ENCODE measurements around the gene DOCK1.
"Not testable (repeated sequence)": the region's sequence is repeated elsewhere in the genome, so short reads cannot be mapped to it uniquely, and the experiment has no call there.

DOCK1 gene

DNA sequence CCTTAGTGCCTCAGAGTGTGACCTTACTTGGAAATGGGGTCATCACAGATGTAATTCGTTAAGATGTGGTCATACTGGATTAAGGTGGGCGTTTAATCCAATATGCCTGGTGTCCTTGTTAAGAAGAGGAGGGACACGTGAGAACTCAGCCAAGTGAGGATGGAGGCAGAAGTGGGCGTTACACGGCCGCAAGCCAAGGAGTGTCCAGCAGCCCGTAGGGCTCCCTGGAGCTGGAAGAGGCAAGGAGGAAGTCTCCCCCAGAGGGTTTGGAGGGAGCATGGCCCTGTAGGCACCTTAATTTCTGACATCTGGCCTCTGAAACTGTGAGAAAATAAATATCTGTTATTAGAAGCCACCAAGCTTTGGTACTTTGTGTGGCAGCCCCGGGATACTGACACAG is 21.3 kb downstream of the DOCK1 start:
- no peak for DNase-seq

GRCh38 chr10:126927799-126928198 is 22.6 kb downstream of the DOCK1 start:
- DNase-seq, result no peak

DNA sequence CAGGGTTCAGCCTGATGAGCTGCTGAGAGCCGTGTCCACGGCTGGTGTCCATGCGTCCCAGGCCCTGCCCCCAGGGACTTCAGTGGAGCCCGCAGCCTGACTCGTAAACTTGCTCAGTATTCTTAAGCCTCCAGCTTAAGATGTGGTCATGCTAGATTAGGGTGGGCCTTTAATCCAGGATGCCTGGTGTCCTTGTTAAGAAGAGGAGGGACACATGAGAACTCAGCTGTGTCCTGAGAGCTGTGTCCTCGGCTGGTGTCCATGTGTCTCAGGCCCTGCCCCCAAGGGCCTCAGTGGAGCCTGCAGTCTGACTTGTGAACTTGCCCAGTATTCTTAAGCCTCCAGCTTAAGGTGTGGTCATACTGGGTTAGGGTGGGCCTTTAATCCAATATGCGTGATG is 23.0 kb downstream of the DOCK1 start:
- no peak for DNase-seq

- no peak for DNase-seq
Measured at GRCh38 chr10:126929391-126929790, 24.2 kb downstream of the DOCK1 start.

DNA sequence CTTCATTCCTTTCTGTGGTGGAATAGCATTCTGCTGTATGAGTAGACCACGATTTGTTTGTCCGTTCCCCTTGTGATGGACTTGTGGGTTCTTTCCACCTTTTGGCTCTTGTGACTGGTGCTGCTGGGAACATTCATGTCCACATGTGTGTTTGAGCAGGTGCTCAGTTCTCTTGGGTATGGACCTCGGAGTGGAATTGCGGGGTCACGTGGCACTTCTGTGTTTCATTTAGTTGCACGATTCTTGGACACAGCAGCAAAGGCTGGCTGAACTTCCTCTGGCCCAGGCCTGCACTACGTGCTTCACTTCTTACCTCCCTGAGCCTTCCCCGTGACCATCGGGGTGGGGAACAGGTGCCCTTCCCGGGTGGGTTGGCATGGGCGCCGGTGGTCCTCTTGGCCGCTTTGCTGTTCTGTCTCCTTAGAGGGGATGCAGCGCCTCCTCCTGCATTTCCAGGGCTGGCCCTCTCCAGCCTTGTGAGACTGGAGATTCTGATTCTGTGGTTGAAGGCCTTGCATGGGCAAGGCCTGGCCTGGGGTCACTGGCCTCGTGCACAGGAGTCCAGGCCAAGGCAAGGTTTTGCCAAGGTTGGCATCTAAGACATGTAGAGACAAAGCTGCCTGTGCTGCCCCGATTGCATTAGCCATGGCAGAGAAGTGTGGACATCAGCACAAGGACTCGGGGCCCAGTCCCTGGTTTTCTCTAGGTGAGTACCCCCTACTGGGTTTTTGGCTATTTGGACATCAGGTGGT is 25.1 kb downstream of the DOCK1 start:
- no peak for DNase-seq

DNA sequence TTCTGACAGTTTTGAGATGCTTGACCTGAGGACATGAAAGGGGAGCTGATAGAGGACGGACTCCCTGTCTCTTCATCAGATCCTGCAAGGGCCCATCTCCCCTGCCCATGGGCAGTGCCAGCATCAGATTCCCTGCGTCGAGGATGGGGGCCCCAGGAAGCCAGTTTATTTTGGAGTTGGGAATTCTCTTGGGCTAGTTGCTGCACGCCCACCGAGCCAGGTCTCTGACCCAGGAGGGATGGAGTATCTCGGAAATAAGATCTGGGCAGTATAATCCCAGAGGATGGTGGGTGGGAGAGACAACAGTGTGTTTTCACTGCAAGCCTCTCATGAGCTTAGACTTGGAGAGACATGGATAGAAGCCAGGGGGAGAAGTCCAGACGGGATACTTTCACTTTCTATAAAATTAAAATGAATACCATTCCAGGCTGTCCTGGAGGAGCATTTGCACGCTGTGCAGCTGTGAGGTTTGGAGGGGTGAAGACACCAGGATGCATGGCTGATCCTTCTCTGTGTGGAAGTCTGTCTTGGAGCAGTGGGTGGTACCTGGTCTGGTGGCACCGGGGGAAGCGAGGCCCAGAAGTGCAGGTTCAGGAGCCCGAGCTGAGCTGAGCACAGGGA is 25.8 kb downstream of the DOCK1 start:
- no peak for DNase-seq

- DNase-seq, result no peak
Measured at GRCh38 chr10:126931544-126931943, 26.3 kb downstream of the DOCK1 start.

GRCh38 chr10:126932516-126932915 is 27.3 kb downstream of the DOCK1 start:
- DNase-seq, result no peak

GRCh38 chr10:126933116-126933515 is 27.9 kb downstream of the DOCK1 start:
- no peak for DNase-seq

GRCh38 chr10:126935263-126935946 is 30.2 kb downstream of the DOCK1 start:
- DNase-seq, result no peak

DNA sequence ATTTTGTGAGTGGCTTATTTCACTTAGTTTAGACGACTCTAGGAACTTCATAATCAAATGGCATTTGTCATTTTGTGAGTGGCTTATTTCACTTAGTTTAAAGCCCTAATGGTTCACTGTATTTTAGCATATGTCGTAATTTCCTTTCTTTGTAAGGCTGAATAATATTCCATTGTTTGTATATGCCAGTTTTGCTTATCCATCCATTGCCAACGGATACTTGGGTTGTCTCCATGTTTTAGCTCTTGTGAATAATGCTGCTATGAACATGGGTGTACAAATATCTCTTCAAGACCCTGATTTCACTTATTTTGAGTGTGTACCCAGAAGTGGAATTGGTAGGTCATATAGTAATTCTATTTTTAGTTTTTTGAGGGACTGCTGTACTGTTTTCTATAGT is 31.8 kb downstream of the DOCK1 start:
- no peak for DNase-seq

DNA sequence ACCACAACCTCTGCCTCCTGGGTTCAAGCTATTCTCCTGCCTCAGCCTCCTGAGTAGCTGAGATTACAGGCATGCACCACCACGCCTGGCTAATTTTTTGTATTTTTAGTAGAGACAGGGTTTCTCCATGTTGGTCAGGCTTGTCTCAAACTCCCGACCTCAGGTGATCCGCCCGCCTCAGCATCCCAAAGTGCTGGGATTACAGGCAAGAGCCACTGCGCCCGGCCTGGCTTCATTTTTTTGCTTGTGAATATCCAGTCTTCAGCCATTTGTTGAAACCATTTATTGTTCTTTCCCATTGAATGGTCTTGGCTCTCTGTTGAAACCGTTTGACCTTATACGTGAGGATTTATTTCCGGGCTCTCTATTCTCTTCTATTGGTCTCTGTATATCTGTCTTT is 32.9 kb downstream of the DOCK1 start:
- DNase-seq, result not testable (repeated sequence)

GRCh38 chr10:126939706-126940105 is 34.5 kb downstream of the DOCK1 start:
- DNase-seq, result no peak

DNA sequence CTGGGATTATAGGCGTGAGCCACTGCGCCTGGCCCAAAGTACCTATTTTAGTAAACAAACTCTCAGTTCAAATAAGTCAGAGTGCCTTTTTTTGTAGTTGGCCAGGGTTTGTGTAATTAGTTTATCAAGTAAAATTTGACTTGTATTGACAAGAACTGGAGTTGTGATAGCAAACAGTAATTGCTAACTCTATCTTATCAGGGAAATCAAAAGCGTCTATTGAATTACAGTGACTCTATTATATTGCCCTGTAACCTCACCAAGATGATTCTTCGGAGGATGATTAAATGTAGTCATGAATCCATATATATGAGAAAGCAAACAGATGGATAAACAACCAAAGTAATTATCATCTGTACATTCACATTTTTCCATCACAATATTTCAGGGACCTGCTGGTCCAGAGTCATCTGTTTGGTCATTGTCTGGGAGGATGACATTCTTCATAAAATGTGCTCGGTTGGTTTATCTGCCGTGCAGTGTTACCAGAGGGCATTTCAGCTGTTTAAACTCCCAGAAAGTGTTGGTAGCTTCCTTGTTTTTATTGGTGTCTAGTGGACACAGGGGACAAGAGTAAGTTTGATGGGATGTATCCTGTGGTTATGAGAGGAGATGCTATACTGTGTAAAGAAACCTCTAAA is 35.6 kb downstream of the DOCK1 start:
- DNase-seq, result no peak

DNA sequence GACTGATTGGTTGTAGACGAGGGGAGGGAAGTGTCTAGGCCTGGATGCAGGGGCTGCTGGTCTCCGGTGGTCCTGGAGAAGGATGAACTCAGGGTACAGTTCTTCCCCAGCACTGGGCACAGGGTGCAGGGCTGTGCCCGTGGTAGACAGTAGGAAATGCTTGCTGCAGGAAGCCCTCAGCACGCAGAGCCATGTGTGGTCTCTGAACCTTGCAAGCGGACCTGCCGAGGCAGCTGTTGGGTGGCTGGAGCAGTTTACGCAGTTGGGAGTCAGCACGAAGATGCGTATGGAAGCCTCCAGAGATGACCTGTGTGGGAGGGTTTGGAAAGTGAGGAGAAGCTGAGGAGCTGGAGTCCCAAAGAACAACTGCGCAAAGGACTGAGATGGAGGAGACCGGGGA is 39.0 kb downstream of the DOCK1 start:
- no peak for DNase-seq

GRCh38 chr10:126945351-126946030 is 40.3 kb downstream of the DOCK1 start:
- DNase-seq, result no peak

DNA sequence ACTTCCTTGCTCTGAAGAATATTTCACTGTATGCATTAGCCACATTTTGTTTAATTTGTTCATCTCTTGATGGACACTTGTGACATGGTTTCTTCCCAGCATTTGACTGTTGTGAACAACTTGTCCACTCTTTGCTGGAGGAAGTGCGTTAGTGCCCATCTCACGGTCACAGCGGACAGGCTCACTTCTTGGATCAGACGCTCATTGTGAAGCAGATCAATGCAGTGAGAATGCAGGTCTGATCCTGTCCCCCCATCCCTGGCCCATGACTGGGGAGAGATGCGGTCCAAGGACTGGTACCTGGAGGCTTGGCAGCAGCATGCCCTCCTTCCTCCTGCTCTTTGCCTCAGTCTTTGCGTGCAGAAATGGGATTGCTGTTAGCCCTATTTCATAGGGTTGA is 41.5 kb downstream of the DOCK1 start:
- DNase-seq, result no peak

DNA sequence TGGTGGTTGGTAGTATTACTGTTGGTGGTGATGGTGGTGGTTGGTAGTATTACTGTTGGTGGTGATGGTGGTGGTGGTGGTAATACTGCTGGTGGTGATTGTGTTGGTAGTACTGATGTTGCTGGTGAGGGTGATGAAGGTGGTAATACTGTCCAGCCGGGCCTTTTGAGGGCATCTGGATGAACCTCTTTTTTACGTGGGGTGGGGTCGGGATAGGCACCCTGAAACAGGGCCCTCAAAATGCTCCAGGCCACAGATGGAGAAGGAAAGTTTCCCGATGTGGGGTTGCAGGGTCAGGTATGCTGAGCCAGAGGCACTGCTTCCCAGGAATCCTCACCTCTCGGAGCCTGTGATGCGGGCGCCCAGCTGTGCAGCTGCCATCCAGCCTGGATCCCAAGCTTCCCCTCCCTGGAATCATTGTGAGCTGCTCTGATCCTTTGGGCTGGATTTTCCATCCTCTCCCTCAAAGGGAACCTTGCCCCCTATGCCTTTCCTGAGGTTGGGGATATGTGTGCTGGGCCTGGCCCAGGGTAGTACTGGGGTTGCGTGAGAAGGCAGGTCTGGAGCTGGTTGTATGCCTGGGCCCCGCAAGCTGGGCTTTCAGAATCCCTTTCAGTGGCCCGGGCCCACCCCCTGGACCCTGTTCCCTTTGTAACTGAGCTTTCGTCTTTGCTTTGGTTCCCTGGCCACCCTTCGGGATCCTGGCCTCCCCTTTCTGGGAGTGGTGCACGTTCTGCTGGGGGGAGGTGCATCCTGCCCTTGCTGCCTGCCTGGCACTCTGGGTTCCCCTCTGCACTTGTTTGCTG is 43.3 kb downstream of the DOCK1 start:
- DNase-seq, result no peak

GRCh38 chr10:126949161-126949503 is 43.9 kb downstream of the DOCK1 start:
- no peak for DNase-seq

DNA sequence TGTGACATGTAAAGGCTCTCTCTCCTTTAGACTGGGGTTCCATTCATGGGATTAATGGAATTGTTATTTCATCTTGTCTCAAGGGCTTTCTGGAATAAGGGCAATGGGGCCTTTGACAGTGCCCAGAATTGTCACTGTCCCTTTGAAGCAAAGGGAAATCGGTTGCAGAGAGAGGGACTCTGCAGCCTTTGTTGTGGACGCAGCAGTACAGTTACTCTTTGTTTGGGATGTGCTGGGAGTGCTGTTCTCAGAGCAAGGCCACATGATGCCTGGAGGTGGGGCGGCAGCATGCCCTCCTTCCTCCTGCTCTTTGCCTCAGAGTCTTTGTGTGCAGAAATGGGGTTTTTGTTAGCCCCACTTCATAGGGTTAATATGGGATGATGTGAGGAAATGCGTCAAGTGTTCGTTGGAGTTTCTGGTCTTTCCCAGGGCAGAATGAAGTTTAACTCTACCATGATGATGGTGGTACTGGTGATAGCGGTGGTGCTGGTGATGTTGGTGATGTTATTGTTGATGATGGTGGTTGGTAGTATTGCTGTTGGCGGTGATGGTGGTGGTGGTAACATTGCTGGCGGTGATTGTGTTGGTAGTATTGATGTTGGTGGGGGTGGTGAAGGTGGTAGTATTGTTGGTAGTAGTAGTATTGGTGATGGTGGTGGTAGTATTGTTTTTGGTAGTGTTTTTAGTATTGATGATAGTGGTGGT is 45.3 kb downstream of the DOCK1 start:
- no peak for DNase-seq

DNA sequence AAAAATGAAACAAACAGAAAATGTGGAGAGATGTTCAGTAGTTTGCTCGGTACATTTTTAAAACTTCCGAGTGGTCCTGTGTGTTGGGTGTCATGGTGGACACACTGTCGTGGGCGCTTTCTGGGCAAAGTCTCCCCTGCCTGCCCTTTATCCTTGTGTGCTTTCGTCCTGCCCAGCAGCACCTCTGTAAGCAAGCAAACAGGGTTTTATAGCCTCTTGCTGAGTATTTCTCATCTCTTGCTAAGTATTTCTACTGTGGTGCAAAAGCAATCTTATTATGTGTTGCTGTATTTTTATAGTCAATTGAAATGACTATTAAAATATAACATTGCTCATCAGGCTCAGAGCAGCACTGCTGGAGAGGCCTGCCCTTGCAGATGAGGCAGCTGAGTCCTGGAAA is 48.7 kb downstream of the DOCK1 start:
- DNase-seq, result no peak

- DNase-seq, result no peak
Measured at GRCh38 chr10:126955396-126955795, 50.2 kb downstream of the DOCK1 start.

Data from suppressor macrophage treated with lipopolysaccharide for 1 hour (primary cell).